ENCODE results near the gene MYCN. TPM values are rescaled to one million over a fixed set of nuclear protein-coding genes. Genes with fewer than 3 reads are reported as not detected.

MYCN gene
- total and polyA plus RNA-seq, 2 of the 4 experiments (the other 2 are of a cell fraction) = not detected

GRCh38 chr2:15913146-15913545 lies 27.2 kb upstream of the MYCN start:
- Histone ChIP-seq H2BK5ac (ENCODE audit: low read depth, low read length, poor library complexity, severe bottlenecking) (no peak overlapping the region), H2AK9ac (replicated peaks; ENCODE audit: low read depth, low read length, poor library complexity) (no peak overlapping the region), H3K4me2 (ENCODE audit: low read depth, low read length) (no peak overlapping the region), H3K4me3 (ENCODE audit: insufficient read depth, low read depth, low read length) (no peak overlapping the region), H4K5ac (ENCODE audit: low read depth, low read length) (no peak overlapping the region), H2BK120ac (ENCODE audit: low read depth, low read length) (no peak overlapping the region), H2AFZ (replicated peaks; ENCODE audit: low read length, poor library complexity) (no peak overlapping the region), H3K9me3 (ENCODE audit: control insufficient read depth, insufficient read depth, low read length) (peaks cover 19% of the 10 kb centered on the region), H3K18ac (ENCODE audit: low read depth, low read length) (no peak overlapping the region), H3K14ac (replicated peaks; ENCODE audit: low read depth, low read length) (no peak overlapping the region), H3K36me3 (ENCODE audit: control insufficient read depth, insufficient read depth, low read length) (no peaks in the 10 kb centered on the region), H2BK15ac (ENCODE audit: low read depth, low read length) (no peak overlapping the region), H3K23ac (ENCODE audit: low read depth, low read length) (no peak overlapping the region), H3K4ac (ENCODE audit: low read depth, low read length) (no peak overlapping the region), H3K27ac (ENCODE audit: insufficient read depth, low read length) (no peak overlapping the region), H3K79me1 (ENCODE audit: low read depth in 1 of 2, low read length in 2 of 2) (no peaks in the 10 kb centered on the region), H3K9ac (ENCODE audit: low read depth, low read length) (no peak overlapping the region), H3K4me1 (ENCODE audit: control insufficient read depth, insufficient read depth, low read length) (no peaks in the 10 kb centered on the region), H3K56ac (ENCODE audit: extremely low read depth, insufficient read depth, low read length) (no peak overlapping the region), H2AK5ac (ENCODE audit: low read depth, low read length) (no peak overlapping the region), H4K8ac (ENCODE audit: low read depth in 2 of 2, low read length in 2 of 2) (no peak overlapping the region), H4K91ac (ENCODE audit: insufficient read depth, low read depth, low read length) (no peak overlapping the region), H3K27me3 (ENCODE audit: control insufficient read depth, insufficient read depth, low read length) (no peaks in the 10 kb centered on the region), H4K20me1 (ENCODE audit: insufficient read depth, low read length) (no peaks in the 10 kb centered on the region), H3K9me1 (ENCODE audit: insufficient read depth, low read length) (no peaks in the 10 kb centered on the region), H2BK20ac (ENCODE audit: low read depth, low read length) (no peak overlapping the region)
- WGBS, 2 experiments (ENCODE audit: extremely low coverage in 2 of 2, insufficient read length in 1 of 2) = 67% methylated on average over 4 of the region's 9 CpGs; no CpG with 5 or more reads in 1 of the 2 experiments
- DNase-seq (no peak), ATAC-seq (ENCODE audit: low read depth) (no peak)
- intact Hi-C loops (cut with micrococcal nuclease) (no loop called here), in situ Hi-C loops (cut with MboI; ENCODE audit: low sequenced_read_pairs) (no loop called here), dilution Hi-C loops (cut with HindIII; ENCODE audit: low sequenced_read_pairs, unreplicated experiment) (no loop called here)
- POLR2A ChIA-PET (ENCODE audit: unreplicated experiment) = no interaction called here
- CTCF ChIA-PET = no interaction called here
- no TSS peak for BruUV-seq (replicated peaks)
- no peak for TF ChIP-seq CEBPB (IDR thresholded peaks at IDR 0.05; ENCODE audit: low read depth, low read length)
- no peak for TF ChIP-seq RCOR1 (IDR thresholded peaks at IDR 0.05; ENCODE audit: insufficient replicate concordance, low read length)
- TF ChIP-seq FOS (IDR thresholded peaks at IDR 0.05; ENCODE audit: low read depth, low read length) = no peak
- TF ChIP-seq CHD1 (IDR thresholded peaks at IDR 0.05; ENCODE audit: low read depth, low read length) = no peak
- no peak for TF ChIP-seq RFX5 (IDR thresholded peaks at IDR 0.05; ENCODE audit: low read depth, low read length)
- TF ChIP-seq MAFK (IDR thresholded peaks at IDR 0.05; ENCODE audit: low read depth, low read length) = no peak
- TF ChIP-seq ELK1 (IDR thresholded peaks at IDR 0.05; ENCODE audit: borderline replicate concordance, low read depth, low read length) = no peak
- TF ChIP-seq SMC3 (IDR thresholded peaks at IDR 0.05; ENCODE audit: low read depth, low read length) = no peak
- TF ChIP-seq BHLHE40 (IDR thresholded peaks at IDR 0.05; ENCODE audit: low read depth, low read length) = no peak
- no peak for TF ChIP-seq USF2 (IDR thresholded peaks at IDR 0.05; ENCODE audit: low read depth, low read length)
- TF ChIP-seq, protein P1, sequence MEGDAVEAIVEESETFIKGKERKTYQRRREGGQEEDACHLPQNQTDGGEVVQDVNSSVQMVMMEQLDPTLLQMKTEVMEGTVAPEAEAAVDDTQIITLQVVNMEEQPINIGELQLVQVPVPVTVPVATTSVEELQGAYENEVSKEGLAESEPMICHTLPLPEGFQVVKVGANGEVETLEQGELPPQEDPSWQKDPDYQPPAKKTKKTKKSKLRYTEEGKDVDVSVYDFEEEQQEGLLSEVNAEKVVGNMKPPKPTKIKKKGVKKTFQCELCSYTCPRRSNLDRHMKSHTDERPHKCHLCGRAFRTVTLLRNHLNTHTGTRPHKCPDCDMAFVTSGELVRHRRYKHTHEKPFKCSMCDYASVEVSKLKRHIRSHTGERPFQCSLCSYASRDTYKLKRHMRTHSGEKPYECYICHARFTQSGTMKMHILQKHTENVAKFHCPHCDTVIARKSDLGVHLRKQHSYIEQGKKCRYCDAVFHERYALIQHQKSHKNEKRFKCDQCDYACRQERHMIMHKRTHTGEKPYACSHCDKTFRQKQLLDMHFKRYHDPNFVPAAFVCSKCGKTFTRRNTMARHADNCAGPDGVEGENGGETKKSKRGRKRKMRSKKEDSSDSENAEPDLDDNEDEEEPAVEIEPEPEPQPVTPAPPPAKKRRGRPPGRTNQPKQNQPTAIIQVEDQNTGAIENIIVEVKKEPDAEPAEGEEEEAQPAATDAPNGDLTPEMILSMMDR (conservative IDR thresholded peaks at IDR 0.05; ENCODE audit: low read depth, low read length) = no peak
- no peak for TF ChIP-seq POLR2A (IDR thresholded peaks at IDR 0.05; ENCODE audit: low read depth, low read length)
- TF ChIP-seq MAZ (IDR thresholded peaks at IDR 0.05; ENCODE audit: borderline replicate concordance, low read depth, low read length) = no peak
- no peak for TF ChIP-seq MXI1 (IDR thresholded peaks at IDR 0.05; ENCODE audit: borderline replicate concordance, low read depth, low read length)
- TF ChIP-seq NFE2L2 (IDR thresholded peaks at IDR 0.05; ENCODE audit: low read depth, low read length) = no peak
